DOHH2 (cell line): ENCODE results near the gene HHEX.

Experiments used
- H3F3A ChIP-seq: fragments of 200-600 bp; sonication (generic), shearing (Covaris generic); 2 replicates; pipeline ENCODE4 v1.6.0; 2016; ENCODE audit warnings: antibody characterized with exemption, mild to moderate bottlenecking; ENCODE audit not compliant: control insufficient read depth, insufficient read depth
- H3K27ac ChIP-seq: fragments of 200-600 bp; sonication (generic); 2 replicates; pipeline ENCODE4 v1.5.1; 2014; ENCODE audit warnings: low read depth, mild to moderate bottlenecking, low read length, moderate library complexity
- H3K27me3 ChIP-seq: fragments of 200-600 bp; sonication (generic); 2 replicates; pipeline ENCODE4 v1.6.1; 2014; ENCODE audit warnings: mild to moderate bottlenecking, low read length, mixed read lengths; ENCODE audit not compliant: control insufficient read depth
- H3K36me3 ChIP-seq: fragments of 200-600 bp; sonication (generic); 2 replicates; pipeline ENCODE4 v1.6.1; 2014; ENCODE audit warnings: mild to moderate bottlenecking, low read length, moderate library complexity, mixed read lengths; ENCODE audit not compliant: control insufficient read depth
- H3K4me1 ChIP-seq: fragments of 200-600 bp; sonication (generic); 2 replicates; pipeline ENCODE4 v1.6.1; 2014; ENCODE audit warnings: mild to moderate bottlenecking, low read length, mixed read lengths; ENCODE audit not compliant: control insufficient read depth
- H3K4me2 ChIP-seq: fragments of 200-600 bp; sonication (generic); 2 replicates; pipeline ENCODE4 v1.6.0; 2014; ENCODE audit warnings: mild to moderate bottlenecking, low read length, moderate library complexity
- H3K4me3 ChIP-seq: fragments of 200-600 bp; sonication (generic); 2 replicates; pipeline ENCODE4 v1.5.1; 2014; ENCODE audit warnings: mild to moderate bottlenecking, low read length, mixed read lengths
- H3K79me2 ChIP-seq: fragments of 200-600 bp; sonication (generic); 2 replicates; pipeline ENCODE4 v1.6.1; 2014; ENCODE audit warnings: mild to moderate bottlenecking, low read length, mixed read lengths; ENCODE audit not compliant: control insufficient read depth
- H3K9me2 ChIP-seq: fragments of 200-600 bp; sonication (generic); replicated peaks from 2 replicates; pipeline ENCODE4 v1.6.1; 2014; ENCODE audit warnings: mild to moderate bottlenecking, low read length, mixed read lengths; ENCODE audit not compliant: control insufficient read depth
- H3K9me3 ChIP-seq: fragments of 200-600 bp; sonication (generic); 2 replicates; pipeline ENCODE4 v1.6.1; 2014; ENCODE audit warnings: antibody characterized with exemption, low read length, mixed read lengths; ENCODE audit not compliant: control insufficient read depth, insufficient read depth
- H4K20me1 ChIP-seq: fragments of 200-600 bp; sonication (generic); 2 replicates; pipeline ENCODE4 v1.6.0; 2014; ENCODE audit warnings: low read depth, mild to moderate bottlenecking, antibody characterized with exemption, low read length, moderate library complexity; ENCODE audit not compliant: control insufficient read depth, insufficient read depth
- CTCF ChIP-seq: fragments of 200-600 bp; sonication (generic); IDR thresholded peaks from one replicate; pipeline ENCODE4 v1.5.1; 2014; ENCODE audit warnings: antibody characterized with exemption, mild to moderate bottlenecking, low read depth, low read length; ENCODE audit not compliant: poor library complexity, severe bottlenecking
- EZH2phosphoT487 ChIP-seq: fragments of 200-600 bp; sonication (generic); IDR thresholded peaks from 2 replicates; pipeline ENCODE4 v1.6.1; 2017; ENCODE audit warnings: borderline replicate concordance, mild to moderate bottlenecking, antibody characterized with exemption, low read length, moderate library complexity, mixed read lengths

Gene HHEX

GRCh38 chr10:92712016-92712889 lies 22.5 kb downstream of the HHEX start:
- H3K27ac ChIP-seq, result peak overlapping the region; percentile 80
- peaks cover 19% of the 10 kb centered on the region for H3F3A ChIP-seq

GRCh38 chr10:92714152-92714845 lies 24.5 kb downstream of the HHEX start:
- Histone ChIP-seq H3K27ac (no peak overlapping the region), H3K27me3 (0 out of 2 replicates have a peak, but pooled peaks cover 2% of the 10 kb centered on the region), H3K4me1 (peaks cover 79% of the 10 kb centered on the region), H3K4me3 (no peak overlapping the region), H3K4me2 (peak overlapping the region; percentile 60; the same call in 1 of the 2 replicates), H3K9me2 (no peaks in the 10 kb centered on the region), H3K9me3 (peaks cover 11% of the 10 kb centered on the region), H3K79me2 (no peaks in the 10 kb centered on the region), H3F3A (peaks cover 19% of the 10 kb centered on the region), H3K36me3 (no peaks in the 10 kb centered on the region), H4K20me1 (no peaks in the 10 kb centered on the region)
- TF ChIP-seq CTCF (no peak), EZH2phosphoT487 (no peak)

More at GRCh38 chr10:92712016-92712889, 22.5 kb downstream of the HHEX start:
- no peaks in the 10 kb centered on the region for H3K79me2 ChIP-seq
- H3K9me2 ChIP-seq, result no peaks in the 10 kb centered on the region
- H4K20me1 ChIP-seq, result no peaks in the 10 kb centered on the region
- H3K4me2 ChIP-seq, result peak overlapping the region; percentile 60
- no peaks in the 10 kb centered on the region for H3K36me3 ChIP-seq
- H3K9me3 ChIP-seq, result peaks cover 11% of the 10 kb centered on the region
- H3K27me3 ChIP-seq, result 0 out of 2 replicates have a peak, but pooled peaks cover 2% of the 10 kb centered on the region
- H3K4me1 ChIP-seq, result peaks cover 74% of the 10 kb centered on the region
- peak overlapping the region; percentile 56 for H3K4me3 ChIP-seq
- TF ChIP-seq CTCF (no peak), EZH2phosphoT487 (no peak)

- Histone ChIP-seq H3K4me3 (no peak overlapping the region), H3K4me1 (peaks cover 82% of the 10 kb centered on the region), H3K4me2 (no peak overlapping the region), H4K20me1 (no peaks in the 10 kb centered on the region), H3K36me3 (no peaks in the 10 kb centered on the region), H3F3A (peaks cover 19% of the 10 kb centered on the region), H3K27me3 (0 out of 2 replicates have a peak, but pooled peaks cover under 1% of the 10 kb centered on the region), H3K79me2 (no peaks in the 10 kb centered on the region), H3K9me2 (no peaks in the 10 kb centered on the region), H3K9me3 (peaks cover 11% of the 10 kb centered on the region), H3K27ac (no peak overlapping the region)
- TF ChIP-seq CTCF, result no peak
- no peak for TF ChIP-seq EZH2phosphoT487
Measured at GRCh38 chr10:92714872-92715271, 25.1 kb downstream of the HHEX start.
